Measurements from ENCODE around the gene TRAPPC6A. TPM values are rescaled to one million over a fixed set of nuclear protein-coding genes. Genes with fewer than 3 reads are reported as not detected.

Gene TRAPPC6A
- total RNA-seq, 1 experiment from 2014 or later = 59.9 TPM

DNA sequence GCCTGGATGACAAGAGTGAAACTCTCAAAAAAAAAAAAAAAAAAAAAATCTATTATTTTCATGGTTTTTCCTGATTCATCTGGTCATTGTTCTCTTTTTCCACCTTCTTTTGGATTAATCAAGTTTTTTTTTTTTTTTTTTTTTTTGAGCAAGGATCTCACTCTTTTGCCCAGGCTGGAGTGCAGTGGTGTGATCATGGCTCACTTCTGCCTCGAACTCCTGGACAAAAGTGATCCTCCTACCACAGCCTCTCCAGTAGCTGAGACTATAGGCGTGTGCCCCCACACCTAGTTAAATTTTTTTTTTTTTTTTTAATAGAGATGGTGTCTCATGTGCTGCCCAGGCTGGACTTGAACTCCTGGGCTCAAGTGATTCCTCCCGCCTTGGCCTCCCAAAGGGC is 28.3 kb upstream of the TRAPPC6A start:
- H3K36me3 Mint-ChIP-seq (ENCODE audit: insufficient read depth in 1 of 3, low read depth in 3 of 3) = no peaks in the 10 kb centered on the region

More for the DNA sequence above, 28.3 kb upstream of the TRAPPC6A start:
- Mint-ChIP-seq H3K4me1 (peaks cover 0 to 3% of the 10 kb centered on the region in 2 experiments; a peak in 2 of 4 replicates), H3K27ac (no peak overlapping the region), H3K9me3 (no peaks in the 10 kb centered on the region), H3K27me3 (ENCODE audit: low read depth) (peaks cover 20% of the 10 kb centered on the region), H3K4me3 (no peak overlapping the region)
- Histone ChIP-seq H3K27ac (ENCODE audit: insufficient read length, low read depth, low read length) (no peak overlapping the region), H3K14ac (ENCODE audit: insufficient read depth, low read length) (no peak overlapping the region), H3K23ac (ENCODE audit: insufficient read length, low read depth, low read length) (no peak overlapping the region), H3K9me3 (ENCODE audit: control insufficient read depth, low read depth, low read length) (no peaks in the 10 kb centered on the region), H3K27me3 (ENCODE audit: insufficient read depth, low read length) (no peaks in the 10 kb centered on the region), H3K9ac (ENCODE audit: extremely low read depth, insufficient read length, low read length) (no peak overlapping the region), H2BK120ac (ENCODE audit: low read depth, low read length, poor library complexity, severe bottlenecking) (no peak overlapping the region), H3K4me1 (ENCODE audit: insufficient read depth, low read length) (no peaks in the 10 kb centered on the region), H2BK15ac (ENCODE audit: low read depth, low read length) (no peak overlapping the region), H3K56ac (ENCODE audit: insufficient read length, low read depth, low read length) (no peak overlapping the region), H3T11ph (ENCODE audit: low read length) (no peak overlapping the region), H2AFZ (ENCODE audit: low read length) (no peak overlapping the region), H3K18ac (ENCODE audit: insufficient read length, low read depth, low read length) (no peak overlapping the region), H4K5ac (ENCODE audit: insufficient read length, low read depth, low read length) (no peak overlapping the region), H3K23me2 (ENCODE audit: insufficient read length, low read depth, low read length, poor library complexity, severe bottlenecking) (no peaks in the 10 kb centered on the region), H4K8ac (replicated peaks; ENCODE audit: insufficient read length, low read depth, low read length) (no peak overlapping the region), H2BK5ac (ENCODE audit: insufficient read length, low read length) (no peak overlapping the region), H2BK20ac (ENCODE audit: low read depth, low read length, poor library complexity, severe bottlenecking) (no peak overlapping the region), H3K79me1 (ENCODE audit: insufficient read depth, low read depth, low read length, poor library complexity, severe bottlenecking) (no peaks in the 10 kb centered on the region), H4K91ac (ENCODE audit: insufficient read length, low read depth, low read length) (no peak overlapping the region), H4K20me1 (ENCODE audit: control insufficient read depth, insufficient read depth, insufficient read length) (no peaks in the 10 kb centered on the region), H2BK12ac (ENCODE audit: insufficient read length, low read depth, low read length) (no peak overlapping the region), H3K79me2 (ENCODE audit: insufficient read depth, low read length) (no peaks in the 10 kb centered on the region), H3K4ac (ENCODE audit: low read depth, low read length) (no peak overlapping the region), H3K4me2 (ENCODE audit: insufficient read depth, insufficient read length, low read length) (no peak overlapping the region), H2AK5ac (ENCODE audit: insufficient read length, low read length) (no peak overlapping the region)
- WGBS (ENCODE audit: extremely low coverage, insufficient read length, low lambda C conversion rate) = no CpG with 5 or more reads among the region's 3 CpGs
- TF ChIP-seq, protein P1, sequence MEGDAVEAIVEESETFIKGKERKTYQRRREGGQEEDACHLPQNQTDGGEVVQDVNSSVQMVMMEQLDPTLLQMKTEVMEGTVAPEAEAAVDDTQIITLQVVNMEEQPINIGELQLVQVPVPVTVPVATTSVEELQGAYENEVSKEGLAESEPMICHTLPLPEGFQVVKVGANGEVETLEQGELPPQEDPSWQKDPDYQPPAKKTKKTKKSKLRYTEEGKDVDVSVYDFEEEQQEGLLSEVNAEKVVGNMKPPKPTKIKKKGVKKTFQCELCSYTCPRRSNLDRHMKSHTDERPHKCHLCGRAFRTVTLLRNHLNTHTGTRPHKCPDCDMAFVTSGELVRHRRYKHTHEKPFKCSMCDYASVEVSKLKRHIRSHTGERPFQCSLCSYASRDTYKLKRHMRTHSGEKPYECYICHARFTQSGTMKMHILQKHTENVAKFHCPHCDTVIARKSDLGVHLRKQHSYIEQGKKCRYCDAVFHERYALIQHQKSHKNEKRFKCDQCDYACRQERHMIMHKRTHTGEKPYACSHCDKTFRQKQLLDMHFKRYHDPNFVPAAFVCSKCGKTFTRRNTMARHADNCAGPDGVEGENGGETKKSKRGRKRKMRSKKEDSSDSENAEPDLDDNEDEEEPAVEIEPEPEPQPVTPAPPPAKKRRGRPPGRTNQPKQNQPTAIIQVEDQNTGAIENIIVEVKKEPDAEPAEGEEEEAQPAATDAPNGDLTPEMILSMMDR (conservative IDR thresholded peaks at IDR 0.05) = no peak
- DNase-seq = no peak

Data from H9 (cell line).